Activated T-cell treated with anti-CD3 and anti-CD28 coated beads for 48 hours (primary cell): ENCODE results near the gene PTPRG.
"Not testable (repeated sequence)": the region's sequence is repeated elsewhere in the genome, so short reads cannot be mapped to it uniquely, and the experiment has no call there.

ENCODE experiments used
- DNase-seq: peaks from one replicate; pipeline ENCODE4 v3.0.0-alpha.2; 2020; ENCODE audit warnings: low read depth

PTPRG gene

GRCh38 chr3:61561374-61562041, at the start of gene PTPRG:
Gene PTPRG, plus strand, starts transcription at chr3:61561571. Its CDS starts 717 bp downstream, at chr3:61562288.
- DNase-seq: peak; percentile 27

GRCh38 chr3:61518590-61518989, 42.8 kb upstream of the PTPRG start:
- DNase-seq: no peak

- peak; percentile 25 for DNase-seq
Measured at GRCh38 chr3:61520966-61521628, 40.3 kb upstream of the PTPRG start.

- no peak for DNase-seq
Measured at GRCh38 chr3:61522060-61522459, 39.3 kb upstream of the PTPRG start.

GRCh38 chr3:61522626-61523025, 38.7 kb upstream of the PTPRG start:
- no peak for DNase-seq

- DNase-seq: no peak
Measured at GRCh38 chr3:61524933-61525332, 36.4 kb upstream of the PTPRG start.

GRCh38 chr3:61526308-61526707, 35.1 kb upstream of the PTPRG start:
- no peak for DNase-seq

- no peak for DNase-seq
Measured at GRCh38 chr3:61527011-61527410, 34.4 kb upstream of the PTPRG start.

- no peak for DNase-seq
Measured at GRCh38 chr3:61530355-61530754, 31.0 kb upstream of the PTPRG start.

GRCh38 chr3:61531528-61531927, 29.8 kb upstream of the PTPRG start:
- DNase-seq: no peak

- no peak for DNase-seq
Measured at GRCh38 chr3:61532739-61533500, 28.5 kb upstream of the PTPRG start.

- DNase-seq: no peak
Measured at GRCh38 chr3:61535826-61536225, 25.5 kb upstream of the PTPRG start.

GRCh38 chr3:61537366-61537765, 24.0 kb upstream of the PTPRG start:
- no peak for DNase-seq

- DNase-seq: no peak
Measured at GRCh38 chr3:61538486-61538885, 22.9 kb upstream of the PTPRG start.

- no peak for DNase-seq
Measured at GRCh38 chr3:61541694-61542093, 19.7 kb upstream of the PTPRG start.

- DNase-seq: no peak
Measured at GRCh38 chr3:61545716-61546115, 15.7 kb upstream of the PTPRG start.

- DNase-seq: no peak
Measured at GRCh38 chr3:61547625-61548024, 13.7 kb upstream of the PTPRG start.

- DNase-seq: not testable (repeated sequence)
Measured at GRCh38 chr3:61552704-61553103, 8.7 kb upstream of the PTPRG start.

- no peak for DNase-seq
Measured at GRCh38 chr3:61559136-61559731, 2.1 kb upstream of the PTPRG start.

GRCh38 chr3:61560517-61561373, 626 bp upstream of the PTPRG start:
- DNase-seq: peak; percentile 34

GRCh38 chr3:61562042-61562720, 810 bp downstream of the PTPRG start:
- DNase-seq: no peak
